HG03108 (cell line): ENCODE measurements around the gene LENG9.
"Not testable (repeated sequence)": the region's sequence is repeated elsewhere in the genome, so short reads cannot be mapped to it uniquely, and the experiment has no call there.

Experiments used
- ATAC-seq: cut with Tn5 transposase; IDR thresholded peaks from one replicate; pipeline ENCODE4 v1.9.1; 2021; ENCODE audit warnings: moderate library complexity; ENCODE audit not compliant: unreplicated experiment

Gene LENG9

GRCh38 chr19:54460230-54461005 lies 3.2 kb downstream of the LENG9 start:
- no peak for ATAC-seq

- ATAC-seq, result no peak
Observed at GRCh38 chr19:54459282-54460229, 4.0 kb downstream of the LENG9 start.

GRCh38 chr19:54458648-54459281 lies 4.8 kb downstream of the LENG9 start:
- no peak for ATAC-seq

GRCh38 chr19:54457773-54458647 lies 5.6 kb downstream of the LENG9 start:
- no peak for ATAC-seq

GRCh38 chr19:54456423-54457373 lies 6.9 kb downstream of the LENG9 start:
- ATAC-seq, result no peak

- ATAC-seq, result no peak
Observed at GRCh38 chr19:54455786-54456422, 7.7 kb downstream of the LENG9 start.

GRCh38 chr19:54454781-54455675 lies 8.6 kb downstream of the LENG9 start:
- no peak for ATAC-seq

- ATAC-seq, result no peak
Observed at GRCh38 chr19:54453921-54454780, 9.4 kb downstream of the LENG9 start.

GRCh38 chr19:54452626-54453025 lies 11.0 kb downstream of the LENG9 start:
- no peak for ATAC-seq

- ATAC-seq, result no peak
Observed at GRCh38 chr19:54451997-54452396, 11.6 kb downstream of the LENG9 start.

- ATAC-seq, result no peak
Observed at GRCh38 chr19:54451331-54451871, 12.2 kb downstream of the LENG9 start.

- no peak for ATAC-seq
Observed at GRCh38 chr19:54449701-54450069, 13.9 kb downstream of the LENG9 start.

GRCh38 chr19:54448774-54449700 lies 14.5 kb downstream of the LENG9 start, which contains the start of gene LENG8:
TSS of gene LENG8 (plus strand) at chr19:54449199. CDS start at chr19:54451345, 2,146 bp downstream.
- peak; percentile 90 for ATAC-seq

GRCh38 chr19:54448040-54448773 lies 15.4 kb downstream of the LENG9 start:
- no peak for ATAC-seq

GRCh38 chr19:54446349-54446748 lies 17.2 kb downstream of the LENG9 start:
- not testable (repeated sequence) for ATAC-seq
